Lung (tissue), 12 donors: Measurements from ENCODE around the gene JRKL. TPM values are rescaled to one million over a fixed set of nuclear protein-coding genes. Genes with fewer than 3 reads are reported as not detected.

Experiments used
- ATAC-seq: fragments of 200-7000 bp; cut with Tn5 transposase; one replicate; pipeline ENCODE4 v1.9.1; 2020; ENCODE audit warnings: moderate number of reproducible peaks; ENCODE audit not compliant: insufficient read depth, low FRiP score
- DNase-seq, 3 donors: peaks; one replicate each; pipeline ENCODE4 v3.0.0-alpha.2; 2013 to 2017
- H3K27ac ChIP-seq, 2 donors: one replicate each; pipeline ENCODE4 v1.5.1; 2013; ENCODE audit warnings: mild to moderate bottlenecking in 2 of 2, moderate library complexity in 2 of 2, control low read depth in 1 of 2, inconsistent platforms in 1 of 2, low read depth in 1 of 2, low read length in 1 of 2
- H3K27me3 ChIP-seq, 3 donors: one replicate each; pipeline ENCODE4 v1.5.1; 2013; ENCODE audit warnings: low read length in 2 of 3; ENCODE audit not compliant: control insufficient read depth in 3 of 3, insufficient read depth in 3 of 3
- H3K36me3 ChIP-seq, 4 donors: one replicate each; pipeline ENCODE4 v1.5.1; 2013; ENCODE audit warnings: low read length in 4 of 4, mild to moderate bottlenecking in 1 of 4, moderate library complexity in 1 of 4; ENCODE audit not compliant: control insufficient read depth in 4 of 4, insufficient read depth in 4 of 4
- H3K4me1 ChIP-seq, 5 donors: one replicate each; pipeline ENCODE4 v1.5.1; 2013; ENCODE audit warnings: low read length in 5 of 5, mild to moderate bottlenecking in 2 of 5, moderate library complexity in 1 of 5; ENCODE audit not compliant: control insufficient read depth in 5 of 5, insufficient read depth in 5 of 5
- H3K4me3 ChIP-seq: one replicate; pipeline ENCODE4 v1.5.1; 2013; ENCODE audit warnings: mild to moderate bottlenecking, control low read depth, moderate library complexity
- H3K9ac ChIP-seq, 2 donors: one replicate each; pipeline ENCODE4 v1.5.1; 2013; ENCODE audit warnings: low read length in 2 of 2, control low read depth in 1 of 2; ENCODE audit not compliant: insufficient read depth in 1 of 2
- H3K9me3 ChIP-seq, 4 donors: one replicate each; pipeline ENCODE4 v1.5.1; 2013; ENCODE audit warnings: low read length in 3 of 4, mild to moderate bottlenecking in 1 of 4, moderate library complexity in 1 of 4; ENCODE audit not compliant: control insufficient read depth in 4 of 4, insufficient read depth in 3 of 4
- CTCF ChIP-seq: IDR thresholded peaks from 2 replicates; pipeline ENCODE4 v1.5.1; 2012; ENCODE audit warnings: mild to moderate bottlenecking; ENCODE audit errors: control extremely low read depth, extremely low read depth
- WGBS, 2 donors: extraction: QIAGEN DNeasy Blood & Tissue Kit; methylation state at CpG; one replicate each; pipeline ENCODE4 v1.1.7; 2013; 5-methylcytosine and 5-hydroxymethylcytosine counted together
- polyA plus RNA-seq, 2 donors: library from polyadenylated mRNA; stranded (reverse); fragments of 200-250 nt; gene quantifications; one replicate each; pipeline ENCODE4 v1.2.1, GENCODE V29; 2013
- total RNA-seq, 2 donors: library from RNA; depleted of rRNA in 1 of 2; stranded (reverse); fragments of >200 nt in 1 of 2; gene quantifications; one replicate each; pipeline ENCODE4 v1.2.1, GENCODE V29; 2014 to 2021
- donor health status: control.
- donor health status: control.
- donor health status: Bipolar disorder and iron deficiency.
- donor health status: healthy.
- donor health status: DM: yes; HTN: yes; CAD: no.

Gene JRKL
- total and polyA plus RNA-seq, 4 donors = 5.1 to 20.2 (median 8.0) TPM

GRCh38 chr11:96342014-96342960 is 47.5 kb upstream of the JRKL start:
- peaks cover 11 to 40% (median 22%) of the 10 kb centered on the region in 5 donors for H3K4me1 ChIP-seq

GRCh38 chr11:96342961-96343711 is 46.7 kb upstream of the JRKL start, which contains the start of gene MAML2:
Gene MAML2, minus strand, starts transcription at chr11:96343195. Its CDS starts 1,300 bp downstream, at chr11:96341895.
- Histone ChIP-seq H3K9ac (peak within 1 kb of the TSS; percentile 94 to 98), H3K9me3 (no peaks in the 10 kb centered on the region), H3K27ac (peak within 1 kb of the TSS; percentile 62 to 90), H3K4me3 (peak within 1 kb of the TSS; percentile 42), H3K27me3 (no peaks in the 10 kb centered on the region), H3K4me1 (peaks cover 11 to 32% (median 15%) of the 10 kb centered on the region in 5 donors), H3K36me3 (peaks cover 0 to 3% (median 0%) of the 10 kb centered on the region in 4 donors)
- ATAC-seq = peak; percentile 90
- peak; percentile 91 for TF ChIP-seq CTCF
- DNase-seq = peak; percentile 96 to 97 (median 97)
- WGBS, 2 donors = 5 to 6% methylated on average over 30 to 31 of the region's 31 CpGs

More at GRCh38 chr11:96342014-96342960, 47.5 kb upstream of the JRKL start:
- Histone ChIP-seq H3K4me3 (peak overlapping the region; percentile 42), H3K9me3 (no peaks in the 10 kb centered on the region), H3K27me3 (no peaks in the 10 kb centered on the region), H3K9ac (peak overlapping the region; percentile 94 to 98), H3K36me3 (peaks cover 0 to 3% (median 0%) of the 10 kb centered on the region in 4 donors), H3K27ac (peak overlapping the region; percentile 62 to 90)
- TF ChIP-seq CTCF = no peak
- no peak for ATAC-seq
- 1 to 3% methylated on average over 13 of the region's 13 CpGs for WGBS, 2 donors
- DNase-seq = no peak

GRCh38 chr11:96356848-96357247 is 33.0 kb upstream of the JRKL start:
- WGBS, 2 donors = 97% methylated on average over 4 of the region's 4 CpGs

More at GRCh38 chr11:96356848-96357247, 33.0 kb upstream of the JRKL start:
- Histone ChIP-seq H3K36me3 (peaks cover 3 to 32% (median 17%) of the 10 kb centered on the region in 4 donors), H3K9ac (no peak overlapping the region), H3K27ac (no peak overlapping the region), H3K4me1 (no peaks in the 10 kb centered on the region), H3K4me3 (no peak overlapping the region), H3K27me3 (no peaks in the 10 kb centered on the region), H3K9me3 (no peaks in the 10 kb centered on the region)
- no peak for DNase-seq
- TF ChIP-seq CTCF = no peak
- no peak for ATAC-seq
